ENCODE results near the gene HAPLN3. TPM values are rescaled to one million over a fixed set of nuclear protein-coding genes. Genes with fewer than 3 reads are reported as not detected.

The HAPLN3 gene
- total and polyA plus RNA-seq, 2 of the 4 experiments (the other 2 are of a cell fraction), result 5.9 to 28.6 TPM

- no peak overlapping the region for H2AK9ac ChIP-seq (replicated peaks; ENCODE audit: low read depth, low read length, poor library complexity)
- ChIA-PET CTCF (interaction anchor here (1.0 kb wide), 1 partner anchor 14 kb away, joined by 3 read pairs; no protein-coding TSS in a partner anchor), POLR2A (ENCODE audit: unreplicated experiment) (no interaction called here)
- no peak overlapping the region for H4K91ac ChIP-seq (ENCODE audit: insufficient read depth, low read depth, low read length)
- intact Hi-C loops (cut with micrococcal nuclease) (no loop called here), in situ Hi-C loops (cut with MboI; ENCODE audit: low sequenced_read_pairs) (no loop called here), dilution Hi-C loops (cut with HindIII; ENCODE audit: low sequenced_read_pairs, unreplicated experiment) (no loop called here)
- ATAC-seq (ENCODE audit: low read depth) (no peak), DNase-seq (no peak)
- peaks cover 42% of the 10 kb centered on the region for H3K27me3 ChIP-seq (ENCODE audit: control insufficient read depth, insufficient read depth, low read length)
- H2AK5ac ChIP-seq (ENCODE audit: low read depth, low read length), result no peak overlapping the region
- H3K27ac ChIP-seq (ENCODE audit: insufficient read depth, low read length), result no peak overlapping the region
- H2BK20ac ChIP-seq (ENCODE audit: low read depth, low read length), result no peak overlapping the region
- H3K4me2 ChIP-seq (ENCODE audit: low read depth, low read length), result no peak overlapping the region
- H3K4ac ChIP-seq (ENCODE audit: low read depth, low read length), result no peak overlapping the region
- no peaks in the 10 kb centered on the region for H3K79me1 ChIP-seq (ENCODE audit: low read depth in 1 of 2, low read length in 2 of 2)
- H4K20me1 ChIP-seq (ENCODE audit: insufficient read depth, low read length), result no peaks in the 10 kb centered on the region
- no peak overlapping the region for H3K9ac ChIP-seq (ENCODE audit: low read depth, low read length)
- H3K56ac ChIP-seq (ENCODE audit: extremely low read depth, insufficient read depth, low read length), result no peak overlapping the region
- H3K4me3 ChIP-seq (ENCODE audit: insufficient read depth, low read depth, low read length), result no peak overlapping the region
- H2BK15ac ChIP-seq (ENCODE audit: low read depth, low read length), result no peak overlapping the region
- H3K14ac ChIP-seq (replicated peaks; ENCODE audit: low read depth, low read length), result no peak overlapping the region
- no peak overlapping the region for H2BK120ac ChIP-seq (ENCODE audit: low read depth, low read length)
- H4K8ac ChIP-seq (ENCODE audit: low read depth in 2 of 2, low read length in 2 of 2), result no peak overlapping the region
- H3K9me1 ChIP-seq (ENCODE audit: insufficient read depth, low read length), result no peaks in the 10 kb centered on the region
- H4K5ac ChIP-seq (ENCODE audit: low read depth, low read length), result no peak overlapping the region
- BruUV-seq (replicated peaks), result no TSS peak
- no peak overlapping the region for H2BK5ac ChIP-seq (ENCODE audit: low read depth, low read length, poor library complexity, severe bottlenecking)
- 0% methylated on average over 1 of the region's 4 CpGs; no CpG with 5 or more reads in 1 of the 2 experiments for WGBS, 2 experiments (ENCODE audit: extremely low coverage in 2 of 2, insufficient read length in 1 of 2)
- no peaks in the 10 kb centered on the region for H3K36me3 ChIP-seq (ENCODE audit: control insufficient read depth, insufficient read depth, low read length)
- no peak overlapping the region for H3K18ac ChIP-seq (ENCODE audit: low read depth, low read length)
- no peak overlapping the region for H3K23ac ChIP-seq (ENCODE audit: low read depth, low read length)
- H3K9me3 ChIP-seq (ENCODE audit: control insufficient read depth, insufficient read depth, low read length), result no peaks in the 10 kb centered on the region
- H2AFZ ChIP-seq (replicated peaks; ENCODE audit: low read length, poor library complexity), result no peak overlapping the region
- TF ChIP-seq CHD1 (IDR thresholded peaks at IDR 0.05; ENCODE audit: low read depth, low read length) (no peak), FOS (IDR thresholded peaks at IDR 0.05; ENCODE audit: low read depth, low read length) (no peak), RFX5 (IDR thresholded peaks at IDR 0.05; ENCODE audit: low read depth, low read length) (no peak), RAD21 (IDR thresholded peaks at IDR 0.05; ENCODE audit: low read length) (no peak), CTCF (conservative IDR thresholded peaks at IDR 0.05; ENCODE audit: low read depth, low read length) (no peak), BHLHE40 (IDR thresholded peaks at IDR 0.05; ENCODE audit: low read depth, low read length) (no peak), NFE2L2 (IDR thresholded peaks at IDR 0.05; ENCODE audit: low read depth, low read length) (no peak), MAFK (IDR thresholded peaks at IDR 0.05; ENCODE audit: low read depth, low read length) (no peak), RCOR1 (IDR thresholded peaks at IDR 0.05; ENCODE audit: insufficient replicate concordance, low read length) (no peak), MAZ (IDR thresholded peaks at IDR 0.05; ENCODE audit: borderline replicate concordance, low read depth, low read length) (no peak), CEBPB (IDR thresholded peaks at IDR 0.05; ENCODE audit: low read depth, low read length) (no peak)
- no peaks in the 10 kb centered on the region for H3K4me1 ChIP-seq (ENCODE audit: control insufficient read depth, insufficient read depth, low read length)
These were observed 30.4 kb downstream of the HAPLN3 start for GRCh38 chr15:88864861-88865497.

All from IMR-90 (cell line).